Epithelial cell of esophagus (primary cell): ENCODE results near the gene RNF26.

Experiments used
- DNase-seq: peaks from one replicate; pipeline ENCODE4 v3.0.0; 2010; ENCODE audit warnings: low read depth
- H3K4me3 ChIP-seq: 2 replicates; pipeline ENCODE4 v1.5.1; 2011; ENCODE audit warnings: mild to moderate bottlenecking, low read length, control low read depth
- TF ChIP-seq, protein P1 (sequence below): IDR thresholded peaks from 2 replicates; pipeline ENCODE4 v1.5.1; 2011; ENCODE audit warnings: low read depth, mild to moderate bottlenecking, low read length, control low read depth, inconsistent platforms; ENCODE audit not compliant: insufficient read depth; ENCODE audit errors: missing control alignments

The RNF26 gene

DNA sequence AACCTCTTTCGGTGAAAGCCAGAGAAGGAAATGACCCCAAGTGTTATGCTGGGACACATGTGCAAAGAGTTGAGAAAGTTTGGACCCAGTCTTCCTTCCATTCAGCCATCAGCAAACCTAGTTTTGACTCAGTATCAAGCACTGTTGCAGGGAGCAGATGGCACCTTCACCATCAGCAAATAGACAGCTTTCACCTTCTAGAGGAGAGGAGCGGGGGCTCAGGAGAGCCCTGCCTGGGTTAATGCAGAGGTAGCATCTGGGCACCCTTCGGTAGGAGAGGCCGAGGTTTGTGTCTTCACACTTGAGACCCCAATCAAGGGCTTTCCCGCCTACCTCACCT, 28.4 kb downstream of the RNF26 start:
- H3K4me3 ChIP-seq, result no peak overlapping the region
- no peak for DNase-seq
- TF ChIP-seq, protein P1, sequence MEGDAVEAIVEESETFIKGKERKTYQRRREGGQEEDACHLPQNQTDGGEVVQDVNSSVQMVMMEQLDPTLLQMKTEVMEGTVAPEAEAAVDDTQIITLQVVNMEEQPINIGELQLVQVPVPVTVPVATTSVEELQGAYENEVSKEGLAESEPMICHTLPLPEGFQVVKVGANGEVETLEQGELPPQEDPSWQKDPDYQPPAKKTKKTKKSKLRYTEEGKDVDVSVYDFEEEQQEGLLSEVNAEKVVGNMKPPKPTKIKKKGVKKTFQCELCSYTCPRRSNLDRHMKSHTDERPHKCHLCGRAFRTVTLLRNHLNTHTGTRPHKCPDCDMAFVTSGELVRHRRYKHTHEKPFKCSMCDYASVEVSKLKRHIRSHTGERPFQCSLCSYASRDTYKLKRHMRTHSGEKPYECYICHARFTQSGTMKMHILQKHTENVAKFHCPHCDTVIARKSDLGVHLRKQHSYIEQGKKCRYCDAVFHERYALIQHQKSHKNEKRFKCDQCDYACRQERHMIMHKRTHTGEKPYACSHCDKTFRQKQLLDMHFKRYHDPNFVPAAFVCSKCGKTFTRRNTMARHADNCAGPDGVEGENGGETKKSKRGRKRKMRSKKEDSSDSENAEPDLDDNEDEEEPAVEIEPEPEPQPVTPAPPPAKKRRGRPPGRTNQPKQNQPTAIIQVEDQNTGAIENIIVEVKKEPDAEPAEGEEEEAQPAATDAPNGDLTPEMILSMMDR, result no peak

DNA sequence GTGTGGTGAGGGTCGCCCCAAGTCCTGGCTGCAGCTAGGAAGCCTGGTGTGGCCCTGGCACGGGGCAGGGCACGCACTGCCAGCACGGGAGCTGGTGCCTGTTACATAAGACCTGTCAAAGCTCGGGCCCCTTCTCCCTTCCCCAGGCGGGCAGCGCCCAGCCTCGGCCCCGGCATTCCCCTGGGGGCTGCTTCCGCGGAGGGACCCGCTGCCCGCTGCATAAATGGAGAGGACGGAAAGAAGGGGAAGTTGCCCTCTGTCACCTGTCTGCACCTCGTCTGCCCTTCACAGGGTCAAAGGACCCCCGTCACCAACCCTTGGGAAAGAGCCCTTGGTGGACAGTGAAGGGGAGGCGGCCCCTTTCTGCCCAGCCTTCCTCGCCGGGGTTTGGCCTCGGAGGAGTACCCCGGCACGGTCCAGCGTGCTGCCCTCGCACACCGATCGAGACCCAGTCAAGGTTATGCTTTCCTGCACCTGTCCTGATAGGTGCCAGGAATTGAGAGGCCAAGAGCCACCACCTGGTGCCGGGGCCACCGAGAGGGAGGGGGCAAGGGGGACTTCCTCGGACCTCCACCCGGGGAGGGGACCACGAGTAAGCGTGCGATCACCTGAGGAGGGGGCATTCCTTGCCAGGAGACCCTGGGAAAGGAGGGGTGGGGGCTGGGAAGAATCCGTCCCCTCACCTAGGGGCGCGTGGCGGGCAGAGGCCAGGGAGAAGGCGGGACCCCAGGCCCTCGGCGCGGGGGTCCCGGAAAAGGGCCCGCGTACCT, 28.9 kb downstream of the RNF26 start:
- TF ChIP-seq, protein P1, result no peak
- H3K4me3 ChIP-seq, result no peak overlapping the region
- DNase-seq, result no peak

DNA sequence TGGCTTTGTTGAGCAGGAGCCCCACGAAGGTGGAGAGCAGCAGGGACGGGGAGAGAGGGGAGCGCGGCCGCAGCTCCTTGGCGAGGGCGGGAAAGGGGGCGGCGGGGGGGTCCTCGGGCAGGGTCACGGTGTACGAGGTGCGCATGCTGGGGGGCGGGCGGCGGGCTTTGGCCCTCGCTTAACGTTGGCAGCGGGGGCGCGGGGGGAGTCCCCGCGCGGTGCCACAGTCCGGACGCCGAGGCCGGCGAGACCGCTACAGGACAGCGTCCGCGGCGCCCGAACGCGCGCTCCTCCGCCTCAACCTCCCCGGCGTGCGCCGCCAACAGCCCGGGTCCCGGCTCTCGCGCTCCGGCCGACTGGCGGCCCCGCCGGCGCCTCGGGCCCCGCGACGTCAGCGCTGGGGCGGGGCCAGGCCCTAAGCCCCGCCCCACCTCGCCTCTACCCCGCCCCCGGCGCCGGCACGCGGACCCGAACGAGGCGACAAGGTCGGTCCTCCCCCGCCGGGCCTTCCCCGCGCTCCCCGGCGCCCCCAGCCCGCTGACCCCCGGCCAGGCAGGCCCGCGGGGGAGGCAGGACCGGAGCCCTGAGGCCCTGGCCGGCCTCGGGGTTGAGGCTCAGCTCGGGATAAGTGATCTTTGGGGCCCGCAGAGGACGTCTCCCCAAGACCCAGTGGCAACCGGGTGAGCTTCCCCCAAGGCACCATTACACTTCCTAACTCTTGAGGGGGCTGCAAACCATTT, 29.7 kb downstream of the RNF26 start:
- peak overlapping the region; percentile 10 for H3K4me3 ChIP-seq
- TF ChIP-seq, protein P1, result no peak
- DNase-seq, result peak; percentile 57

DNA sequence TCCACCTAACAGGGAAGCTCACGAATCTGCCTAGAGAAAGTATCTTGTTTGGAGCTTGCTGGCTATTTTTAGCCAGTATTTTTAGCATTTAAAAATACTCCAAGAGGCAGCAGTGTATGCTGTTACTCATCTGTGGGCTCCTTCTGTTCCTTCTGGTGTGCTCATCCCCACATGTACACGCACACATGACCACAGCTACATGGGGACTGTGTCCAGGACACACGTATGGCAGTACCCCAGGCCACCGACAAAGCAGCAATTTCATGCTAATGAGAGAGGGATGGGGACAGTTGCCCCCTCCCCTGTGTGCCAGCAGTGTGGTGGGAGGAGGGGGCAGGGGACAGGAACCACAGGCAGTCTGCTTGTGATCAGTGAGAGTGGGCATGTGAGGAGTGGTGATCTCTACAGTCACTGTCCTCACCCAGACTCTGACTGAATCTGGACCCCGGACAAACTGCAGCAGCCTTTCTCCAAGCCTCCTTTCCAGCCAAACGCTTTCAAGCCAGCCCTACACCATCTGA, 30.8 kb downstream of the RNF26 start:
- no peak overlapping the region for H3K4me3 ChIP-seq
- no peak for DNase-seq
- TF ChIP-seq, protein P1, result no peak

DNA sequence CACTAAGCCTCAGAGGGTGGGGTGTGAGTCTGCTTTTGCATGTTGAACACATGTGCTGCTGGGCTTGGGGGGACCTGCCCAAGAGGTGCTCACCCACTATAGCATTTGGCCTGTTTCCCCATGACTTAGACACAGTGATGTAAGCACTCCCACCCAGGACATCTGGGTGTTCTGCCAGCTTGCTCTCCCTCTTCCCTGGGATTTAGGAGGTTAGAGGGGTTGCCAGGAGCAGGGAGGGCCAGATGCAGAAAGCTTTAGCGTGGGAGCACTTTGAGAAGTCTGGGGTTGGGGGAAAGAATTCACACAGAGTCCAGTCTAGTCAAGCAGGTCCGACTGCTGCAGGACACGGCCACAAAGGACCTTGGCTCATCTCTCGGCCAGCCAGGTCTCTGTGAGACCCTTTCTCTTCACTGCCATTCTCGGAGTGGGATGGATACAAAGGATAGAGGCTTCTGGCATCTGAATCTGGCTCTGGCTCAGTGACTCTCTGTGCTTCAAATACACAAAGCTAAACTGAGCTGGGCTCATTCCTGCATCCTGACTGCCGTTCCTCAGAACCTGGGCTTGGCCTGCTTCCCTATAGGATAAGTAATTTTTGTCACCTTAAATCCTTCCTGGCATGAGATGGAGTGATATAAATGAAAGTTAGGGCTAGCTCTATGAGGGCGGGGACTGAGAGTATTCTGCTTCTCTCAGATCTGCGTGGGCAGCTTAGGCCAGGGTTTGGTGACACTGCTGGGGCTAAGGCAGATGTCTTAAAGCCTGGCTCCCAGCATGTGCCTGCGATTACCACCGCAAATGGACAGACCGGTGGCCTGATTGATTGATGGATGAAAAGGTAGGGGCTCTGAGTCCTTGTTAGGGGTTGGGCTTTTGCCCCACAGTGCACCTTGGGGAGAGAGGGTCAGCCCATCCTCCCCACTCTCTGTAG, 32.6 kb downstream of the RNF26 start:
- H3K4me3 ChIP-seq, result no peak overlapping the region
- no peak for DNase-seq
- TF ChIP-seq, protein P1, result no peak

DNA sequence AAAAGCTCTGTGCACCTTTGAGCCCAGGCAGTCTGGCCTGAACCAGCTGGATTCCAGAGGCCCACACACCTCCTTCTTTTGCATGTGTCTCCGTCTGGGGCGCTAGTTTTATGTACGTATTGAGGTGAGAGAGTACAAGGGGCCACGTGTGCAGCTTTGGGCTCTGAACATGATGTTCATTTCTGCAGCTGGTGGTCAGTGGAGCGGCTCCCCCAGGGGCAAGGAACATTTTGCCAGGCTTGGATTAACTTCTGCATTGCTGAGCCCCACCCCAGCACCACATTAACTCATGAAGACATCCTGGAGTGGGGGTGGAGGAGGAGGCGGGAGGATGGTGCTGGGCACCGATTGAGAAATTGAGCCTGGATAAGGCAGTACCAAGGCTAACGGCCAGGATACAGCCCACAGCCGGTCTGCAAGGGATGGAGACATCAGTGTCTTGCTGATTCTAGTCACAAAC, 33.4 kb downstream of the RNF26 start:
- H3K4me3 ChIP-seq, result no peak overlapping the region
- TF ChIP-seq, protein P1, result no peak
- no peak for DNase-seq
